ENCODE results near the gene HBG1. TPM values are rescaled to one million over a fixed set of nuclear protein-coding genes. Genes with fewer than 3 reads are reported as not detected.
"Not testable (repeated sequence)": the region's sequence is repeated elsewhere in the genome, so short reads cannot be mapped to it uniquely, and the experiment has no call there.

HBG1 gene
- total RNA-seq, 1 experiment from 2014 or later: 2.3 TPM

- in situ Hi-C loops (cut with HindIII; ENCODE audit: low pct_unique_long_range_greater_than_20kb, low sequenced_read_pairs): no loop called here
- TF ChIP-seq SIN3A (IDR thresholded peaks at IDR 0.05; ENCODE audit: borderline replicate concordance, insufficient read depth, low read depth, low read length) (no peak), CTCF (IDR thresholded peaks at IDR 0.05) (no peak), TCF7L2 (IDR thresholded peaks at IDR 0.05; ENCODE audit: low read depth, low read length) (no peak), POLR2AphosphoS5 (IDR thresholded peaks at IDR 0.05; ENCODE audit: low read depth, low read length) (no peak)
- TF ChIP-seq, protein P1, sequence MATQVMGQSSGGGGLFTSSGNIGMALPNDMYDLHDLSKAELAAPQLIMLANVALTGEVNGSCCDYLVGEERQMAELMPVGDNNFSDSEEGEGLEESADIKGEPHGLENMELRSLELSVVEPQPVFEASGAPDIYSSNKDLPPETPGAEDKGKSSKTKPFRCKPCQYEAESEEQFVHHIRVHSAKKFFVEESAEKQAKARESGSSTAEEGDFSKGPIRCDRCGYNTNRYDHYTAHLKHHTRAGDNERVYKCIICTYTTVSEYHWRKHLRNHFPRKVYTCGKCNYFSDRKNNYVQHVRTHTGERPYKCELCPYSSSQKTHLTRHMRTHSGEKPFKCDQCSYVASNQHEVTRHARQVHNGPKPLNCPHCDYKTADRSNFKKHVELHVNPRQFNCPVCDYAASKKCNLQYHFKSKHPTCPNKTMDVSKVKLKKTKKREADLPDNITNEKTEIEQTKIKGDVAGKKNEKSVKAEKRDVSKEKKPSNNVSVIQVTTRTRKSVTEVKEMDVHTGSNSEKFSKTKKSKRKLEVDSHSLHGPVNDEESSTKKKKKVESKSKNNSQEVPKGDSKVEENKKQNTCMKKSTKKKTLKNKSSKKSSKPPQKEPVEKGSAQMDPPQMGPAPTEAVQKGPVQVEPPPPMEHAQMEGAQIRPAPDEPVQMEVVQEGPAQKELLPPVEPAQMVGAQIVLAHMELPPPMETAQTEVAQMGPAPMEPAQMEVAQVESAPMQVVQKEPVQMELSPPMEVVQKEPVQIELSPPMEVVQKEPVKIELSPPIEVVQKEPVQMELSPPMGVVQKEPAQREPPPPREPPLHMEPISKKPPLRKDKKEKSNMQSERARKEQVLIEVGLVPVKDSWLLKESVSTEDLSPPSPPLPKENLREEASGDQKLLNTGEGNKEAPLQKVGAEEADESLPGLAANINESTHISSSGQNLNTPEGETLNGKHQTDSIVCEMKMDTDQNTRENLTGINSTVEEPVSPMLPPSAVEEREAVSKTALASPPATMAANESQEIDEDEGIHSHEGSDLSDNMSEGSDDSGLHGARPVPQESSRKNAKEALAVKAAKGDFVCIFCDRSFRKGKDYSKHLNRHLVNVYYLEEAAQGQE (IDR thresholded peaks at IDR 0.05; ENCODE audit: insufficient read depth in 1 of 2, low read depth in 2 of 2, low read length in 1 of 2): no peak
These were observed 7.6 kb upstream of the HBG1 start for GRCh38 chr11:5257296-5257695.

DNA sequence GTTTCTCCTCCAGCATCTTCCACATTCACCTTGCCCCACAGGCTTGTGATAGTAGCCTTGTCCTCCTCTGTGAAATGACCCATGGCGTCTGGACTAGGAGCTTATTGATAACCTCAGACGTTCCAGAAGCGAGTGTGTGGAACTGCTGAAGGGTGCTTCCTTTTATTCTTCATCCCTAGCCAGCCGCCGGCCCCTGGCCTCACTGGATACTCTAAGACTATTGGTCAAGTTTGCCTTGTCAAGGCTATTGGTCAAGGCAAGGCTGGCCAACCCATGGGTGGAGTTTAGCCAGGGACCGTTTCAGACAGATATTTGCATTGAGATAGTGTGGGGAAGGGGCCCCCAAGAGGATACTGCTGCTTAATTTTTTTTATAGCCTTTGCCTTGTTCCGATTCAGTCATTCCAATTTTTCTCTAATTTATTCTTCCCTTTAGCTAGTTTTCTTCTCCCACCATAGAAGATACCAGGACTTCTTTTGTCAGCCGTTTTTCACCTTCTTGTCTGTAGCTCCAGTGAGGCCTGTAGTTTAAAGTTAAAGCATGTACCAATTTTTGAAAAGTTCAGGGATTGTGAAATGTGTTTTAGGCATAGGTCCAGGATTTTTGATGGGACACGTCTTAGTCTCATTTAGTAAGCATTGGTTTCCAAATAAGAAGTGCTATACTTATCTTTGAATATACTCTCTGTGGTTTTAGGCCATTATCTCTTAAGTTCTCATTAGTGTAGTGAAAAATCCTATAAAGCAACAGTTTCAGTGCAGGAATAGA is 5.2 kb upstream of the HBG1 start, which contains the start of gene HBG2:
TSS of gene HBG2 (minus strand) at position 136 of the 768 bp plus-strand sequence. CDS start at position 83, 53 bp downstream.
- H3K4me3 ChIP-seq (ENCODE audit: low read depth in 2 of 2, low read length in 2 of 2); in situ Hi-C loops (cut with HindIII; ENCODE audit: low pct_unique_long_range_greater_than_20kb, low sequenced_read_pairs); ATAC-seq; H3K27me3 ChIP-seq (ENCODE audit: control insufficient read depth, insufficient read depth, low read length); BruUV-seq (replicated peaks); H3K27ac ChIP-seq (ENCODE audit: low read length); H3K4me1 ChIP-seq (ENCODE audit: control insufficient read depth, insufficient read depth, low read length); CTCF ChIA-PET; intact Hi-C loops (cut with micrococcal nuclease; ENCODE audit: unreplicated experiment); H3K9me3 ChIP-seq (ENCODE audit: control insufficient read depth, insufficient read depth, low read depth, low read length); DNase-seq (ENCODE audit: low read depth, low spot score); H3K36me3 ChIP-seq (ENCODE audit: control insufficient read depth, insufficient read depth, low read length): not testable (repeated sequence)
- POLR2A ChIA-PET: interaction anchor here (0.7 kb wide), 1 partner anchor 419 kb away, joined by 6 read pairs; no protein-coding TSS in a partner anchor

More at GRCh38 chr11:5257296-5257695, 7.6 kb upstream of the HBG1 start:
- ChIA-PET POLR2A (no interaction called here), CTCF (no interaction called here)
- Histone ChIP-seq H3K4me3 (ENCODE audit: low read depth in 2 of 2, low read length in 2 of 2) (no peak overlapping the region), H3K36me3 (ENCODE audit: control insufficient read depth, insufficient read depth, low read length) (no peaks in the 10 kb centered on the region), H3K4me1 (ENCODE audit: control insufficient read depth, insufficient read depth, low read length) (no peaks in the 10 kb centered on the region), H3K9me3 (ENCODE audit: control insufficient read depth, insufficient read depth, low read depth, low read length) (no peaks in the 10 kb centered on the region), H3K27me3 (ENCODE audit: control insufficient read depth, insufficient read depth, low read length) (no peaks in the 10 kb centered on the region), H3K27ac (ENCODE audit: low read length) (no peak overlapping the region)
- intact Hi-C loops (cut with micrococcal nuclease; ENCODE audit: unreplicated experiment): no loop called here
- DNase-seq (ENCODE audit: low read depth, low spot score) (no peak), ATAC-seq (no peak)
- no TSS peak for BruUV-seq (replicated peaks)

GRCh38 chr11:5254023-5254422 is 4.4 kb upstream of the HBG1 start:
- H3K27me3 ChIP-seq (ENCODE audit: control insufficient read depth, insufficient read depth, low read length); H3K9me3 ChIP-seq (ENCODE audit: control insufficient read depth, insufficient read depth, low read depth, low read length); intact Hi-C loops (cut with micrococcal nuclease; ENCODE audit: unreplicated experiment); H3K36me3 ChIP-seq (ENCODE audit: control insufficient read depth, insufficient read depth, low read length); H3K4me3 ChIP-seq (ENCODE audit: low read depth in 2 of 2, low read length in 2 of 2); H3K27ac ChIP-seq (ENCODE audit: low read length); POLR2A ChIA-PET; DNase-seq (ENCODE audit: low read depth, low spot score); ATAC-seq; H3K4me1 ChIP-seq (ENCODE audit: control insufficient read depth, insufficient read depth, low read length); CTCF ChIA-PET; in situ Hi-C loops (cut with HindIII; ENCODE audit: low pct_unique_long_range_greater_than_20kb, low sequenced_read_pairs); BruUV-seq (replicated peaks): not testable (repeated sequence)

- BruUV-seq (replicated peaks); intact Hi-C loops (cut with micrococcal nuclease; ENCODE audit: unreplicated experiment); DNase-seq (ENCODE audit: low read depth, low spot score); H3K4me1 ChIP-seq (ENCODE audit: control insufficient read depth, insufficient read depth, low read length); ATAC-seq; in situ Hi-C loops (cut with HindIII; ENCODE audit: low pct_unique_long_range_greater_than_20kb, low sequenced_read_pairs); H3K4me3 ChIP-seq (ENCODE audit: low read depth in 2 of 2, low read length in 2 of 2); POLR2A ChIA-PET; H3K27me3 ChIP-seq (ENCODE audit: control insufficient read depth, insufficient read depth, low read length); CTCF ChIA-PET; H3K9me3 ChIP-seq (ENCODE audit: control insufficient read depth, insufficient read depth, low read depth, low read length); H3K27ac ChIP-seq (ENCODE audit: low read length); H3K36me3 ChIP-seq (ENCODE audit: control insufficient read depth, insufficient read depth, low read length): not testable (repeated sequence)
These were observed 3.8 kb upstream of the HBG1 start for GRCh38 chr11:5253440-5253839.
